DND-41 (cell line): Measurements from ENCODE around the gene TMEM91.

Experiments
- CTCF ChIP-seq: IDR thresholded peaks from 2 replicates; pipeline ENCODE4 v1.5.1; 2012; ENCODE audit warnings: borderline replicate concordance, low read length, moderate library complexity, mild to moderate bottlenecking; ENCODE audit not compliant: poor library complexity, severe bottlenecking; ENCODE audit errors: extremely low read depth
- EZH2 ChIP-seq: IDR thresholded peaks from 3 replicates; pipeline ENCODE4 v1.6.1; 2012; ENCODE audit warnings: borderline replicate concordance, low read depth, mild to moderate bottlenecking, moderate library complexity, low read length, inconsistent platforms; ENCODE audit not compliant: severe bottlenecking

GRCh38 chr19:41399091-41399490, 22.8 kb downstream of the TMEM91 start:
- TF ChIP-seq CTCF (no peak), EZH2 (no peak)
